C4-2B (cell line): ENCODE measurements around the gene C18orf32.

Experiments used
- CTCF ChIP-seq: fragments of 450-650 bp; conservative IDR thresholded peaks from 2 replicates; pipeline ENCODE4 v1.5.1; 2017; ENCODE audit warnings: mild to moderate bottlenecking
- ZFX ChIP-seq: fragments of 450-650 bp; IDR thresholded peaks from 2 replicates; pipeline ENCODE4 v1.6.1; 2017

GRCh38 chr18:49527631-49528327 lies 40.7 kb upstream of the C18orf32 start:
- no peak for TF ChIP-seq CTCF
- no peak for TF ChIP-seq ZFX
